Heart left ventricle (tissue), 16 donors: ENCODE measurements around the gene ST6GALNAC4. TPM values are rescaled to one million over a fixed set of nuclear protein-coding genes. Genes with fewer than 3 reads are reported as not detected.

Source experiments
- ATAC-seq, 4 donors: fragments of 200-7000 bp; cut with Tn5 transposase; one replicate each; pipeline ENCODE4 v1.9.1; 2020 to 2022; ENCODE audit warnings: moderate library complexity in 4 of 4, mild to moderate bottlenecking in 3 of 4, moderate number of reproducible peaks in 1 of 4
- DNase-seq, 5 donors: peaks; one replicate each; pipeline ENCODE4 v3.0.0-alpha.2; 2020
- H3K27ac ChIP-seq, 12 donors: fragments of 200-600 bp; sonication (generic) in 4 of 12; one replicate each; pipeline versions ENCODE4 v1.5.0 to v1.8.0; 2016 to 2022; ENCODE audit warnings: mild to moderate bottlenecking in 2 of 12
- H3K27me3 ChIP-seq, 9 donors: fragments of 200-600 bp; sonication (generic) in 2 of 9; one replicate each; pipeline versions ENCODE4 v1.5.1 to v1.8.0; 2016 to 2022; ENCODE audit warnings: mild to moderate bottlenecking in 3 of 9
- H3K36me3 ChIP-seq, 9 donors: fragments of 200-600 bp; sonication (generic) in 2 of 9; one replicate each; pipeline versions ENCODE4 v1.5.0 to v1.8.0; 2018 to 2022; ENCODE audit warnings: mild to moderate bottlenecking in 2 of 9
- H3K4me1 ChIP-seq, 12 donors: fragments of 200-600 bp; sonication (generic) in 4 of 12; one replicate each; pipeline versions ENCODE4 v1.5.0 to v1.8.0; 2016 to 2022; ENCODE audit warnings: mild to moderate bottlenecking in 3 of 12
- H3K4me3 ChIP-seq, 12 donors: fragments of 200-600 bp; sonication (generic) in 4 of 12; one replicate each; pipeline versions ENCODE4 v1.5.0 to v1.8.0; 2017 to 2022; ENCODE audit warnings: mild to moderate bottlenecking in 9 of 12, moderate library complexity in 4 of 12
- H3K9me3 ChIP-seq, 12 donors: fragments of 200-600 bp; sonication (generic) in 4 of 12; one replicate each; pipeline versions ENCODE4 v1.5.0 to v1.8.0; 2016 to 2022; ENCODE audit warnings: mild to moderate bottlenecking in 1 of 12
- CTCF ChIP-seq, 12 donors: fragments of 200-600 bp; sonication (generic) in 4 of 12; IDR thresholded peaks; one replicate each; pipeline versions ENCODE4 v1.5.0 to v1.8.0; 2018 to 2022; ENCODE audit warnings: antibody characterized with exemption in 12 of 12, mild to moderate bottlenecking in 5 of 12
- POLR2A ChIP-seq, 2 donors: fragments of 450-650 bp; IDR thresholded peaks; one replicate each; pipeline ENCODE4 v1.6.1; 2017; ENCODE audit warnings: antibody characterized with exemption in 2 of 2, mild to moderate bottlenecking in 2 of 2, moderate library complexity in 2 of 2
- WGBS, 4 donors: extraction: QIAGEN DNeasy Blood & Tissue Kit in 2 of 4; methylation state at CpG; one replicate each; pipeline versions ENCODE4 v1.1.5 to v1.1.7; 2013 to 2018; 5-methylcytosine and 5-hydroxymethylcytosine counted together
- intact Hi-C, 10 donors: fragments of 100-400 bp; cut with DNase I; formaldehyde crosslinking; loops; one replicate each; pipeline versions ENCODE4 v1.11.1 to v1.14.2; 2022
- polyA plus RNA-seq, 2 donors: library from polyadenylated mRNA; stranded (reverse); fragments of 200-250 nt; gene quantifications; one replicate each; pipeline ENCODE4 v1.2.3, GENCODE V29; 2013
- total RNA-seq, 9 donors: library from RNA; depleted of rRNA in 2 of 9; stranded (reverse); fragments of >200 nt in 2 of 9; fragmentation: NEBNext Ultra II Directional in 3 of 9; extraction: Animal tissue kit (Norgen Biotek cat#: 25700) in 3 of 9; gene quantifications; one replicate each; pipeline versions ENCODE4 v1.1.0 to v1.2.4, GENCODE V29; 2016 to 2023
- donor health status: ischemic (EF 13 %, LVEDD 7.1; RV severe dilation, severe dysfunction).
- donor health status: healthy with polysubstance abuse.
- donor health status: DM: no; HTN: yes; CAD: no.
- donor health status: DM: no; HTN: no; CAD: no.
- donor health status: ischemic (EF 25% LVEDD 6.9; RV normal size, moderate dysfunction).
- donor health status: ischemic (EF 25% LVEDD 5.7; RV mildly dilated, moderate dysfunction).
- donor health status: healthy.
- donor health status: DM: yes; HTN: yes; CAD: no.
- donor health status: ischemic (EF 35%, LVEDD 5.7; RV mildly dilated, moderate dysfunction).
- donor health status: nonischemic (EF 11% LVEDD 7.7; RV severe dilation, severe dysfunction).
- donor health status: DM: yes; HTN: yes; CAD: no.
- donor health status: PGD.
- donor health status: ischemic (EF 29% LVEDD 5.4; RV normal size, mild dysfunction).
- donor health status: nonischemic (EF 23%, LVEDD 6.1; RV moderate dilation, normal function).

The ST6GALNAC4 gene
- total and polyA plus RNA-seq, 11 donors: 17.0 to 72.0 (median 42.6) TPM

- DNase-seq: peak; percentile 81 to 93 (median 84)
- intact Hi-C loops: loop anchor here in 9 of 10 donors (2.0 to 5.0 kb wide), 8 partner anchors 38 to 282 kb away; partner anchors contain the start of genes TOR2A (in 5 of the 9), FPGS (in 4 of the 9), CDK9 (in 2 of the 9) and ST6GALNAC4 (in 2 of the 9)
Observed at GRCh38 chr9:127873886-127874285, 43.0 kb downstream of the ST6GALNAC4 start.

GRCh38 chr9:127873223-127873691 lies 43.6 kb downstream of the ST6GALNAC4 start:
- ATAC-seq: no peak
- H3K4me3 ChIP-seq: peak overlapping the region in 2 of 12 donors; percentile 3 to 94
- no peak for TF ChIP-seq CTCF (IDR thresholded peaks at IDR 0.05)
- no peak for TF ChIP-seq POLR2A (IDR thresholded peaks at IDR 0.05)
- peaks cover 3 to 74% (median 51%) of the 10 kb centered on the region in 12 donors for H3K4me1 ChIP-seq
- H3K36me3 ChIP-seq: peaks cover 0 to 50% (median 34%) of the 10 kb centered on the region in 9 donors
- 62 to 74% (median 71%) methylated on average over 16 to 19 of the region's 19 CpGs for WGBS, 4 donors
- no peaks in the 10 kb centered on the region for H3K27me3 ChIP-seq
- peak overlapping the region in 10 of 12 donors; percentile 9 to 96 (median 90) for H3K27ac ChIP-seq
- no peaks in the 10 kb centered on the region for H3K9me3 ChIP-seq
- DNase-seq: no peak
- intact Hi-C loops: loop anchor here in 9 of 10 donors (2.0 to 5.0 kb wide), 8 partner anchors 39 to 281 kb away; partner anchors contain the start of genes TOR2A (in 5 of the 9), FPGS (in 4 of the 9), CDK9 (in 2 of the 9) and ST6GALNAC4 (in 2 of the 9)

More at GRCh38 chr9:127873886-127874285, 43.0 kb downstream of the ST6GALNAC4 start:
- no peaks in the 10 kb centered on the region for H3K27me3 ChIP-seq
- peaks cover 0 to 47% (median 31%) of the 10 kb centered on the region in 9 donors for H3K36me3 ChIP-seq
- peak overlapping the region in 11 of 12 donors; percentile 30 to 98 (median 91) for H3K27ac ChIP-seq
- H3K4me3 ChIP-seq: peak overlapping the region in 7 of 12 donors; percentile 3 to 94 (median 15)
- H3K9me3 ChIP-seq: no peaks in the 10 kb centered on the region
- WGBS, 4 donors: 25 to 45% (median 39%) methylated on average over 7 to 10 of the region's 10 CpGs
- peaks cover 3 to 75% (median 51%) of the 10 kb centered on the region in 12 donors for H3K4me1 ChIP-seq
- TF ChIP-seq POLR2A (IDR thresholded peaks at IDR 0.05) (no peak), CTCF (IDR thresholded peaks at IDR 0.05) (no peak)
- ATAC-seq: peak; percentile 50 to 67 (median 57)

- H3K4me1 ChIP-seq: peaks cover 0 to 74% (median 48%) of the 10 kb centered on the region in 12 donors
- ATAC-seq (no peak), DNase-seq (no peak)
- TF ChIP-seq POLR2A (IDR thresholded peaks at IDR 0.05) (no peak), CTCF (IDR thresholded peaks at IDR 0.05) (no peak)
- intact Hi-C loops: loop anchor here in 9 of 10 donors (2.0 to 5.0 kb wide), 8 partner anchors 40 to 280 kb away; partner anchors contain the start of genes TOR2A (in 5 of the 9), FPGS (in 4 of the 9), CDK9 (in 2 of the 9) and ST6GALNAC4 (in 2 of the 9)
- no peaks in the 10 kb centered on the region for H3K27me3 ChIP-seq
- H3K36me3 ChIP-seq: peaks cover 0 to 57% (median 40%) of the 10 kb centered on the region in 9 donors
- H3K4me3 ChIP-seq: no peak overlapping the region
- no peaks in the 10 kb centered on the region for H3K9me3 ChIP-seq
- WGBS, 4 donors: 89 to 94% (median 92%) methylated on average over 12 to 20 of the region's 20 CpGs
- H3K27ac ChIP-seq: peak overlapping the region in 6 of 12 donors; percentile 13 to 96 (median 92)
Observed at GRCh38 chr9:127872369-127873222, 44.2 kb downstream of the ST6GALNAC4 start.
